ENCODE results near the gene MAP1LC3B. TPM values are rescaled to one million over a fixed set of nuclear protein-coding genes. Genes with fewer than 3 reads are reported as not detected.

The MAP1LC3B gene
- 13.8 and 21.2 TPM in 2 replicates for total RNA-seq (2014; rRNA removed; shearing (Covaris generic))

DNA sequence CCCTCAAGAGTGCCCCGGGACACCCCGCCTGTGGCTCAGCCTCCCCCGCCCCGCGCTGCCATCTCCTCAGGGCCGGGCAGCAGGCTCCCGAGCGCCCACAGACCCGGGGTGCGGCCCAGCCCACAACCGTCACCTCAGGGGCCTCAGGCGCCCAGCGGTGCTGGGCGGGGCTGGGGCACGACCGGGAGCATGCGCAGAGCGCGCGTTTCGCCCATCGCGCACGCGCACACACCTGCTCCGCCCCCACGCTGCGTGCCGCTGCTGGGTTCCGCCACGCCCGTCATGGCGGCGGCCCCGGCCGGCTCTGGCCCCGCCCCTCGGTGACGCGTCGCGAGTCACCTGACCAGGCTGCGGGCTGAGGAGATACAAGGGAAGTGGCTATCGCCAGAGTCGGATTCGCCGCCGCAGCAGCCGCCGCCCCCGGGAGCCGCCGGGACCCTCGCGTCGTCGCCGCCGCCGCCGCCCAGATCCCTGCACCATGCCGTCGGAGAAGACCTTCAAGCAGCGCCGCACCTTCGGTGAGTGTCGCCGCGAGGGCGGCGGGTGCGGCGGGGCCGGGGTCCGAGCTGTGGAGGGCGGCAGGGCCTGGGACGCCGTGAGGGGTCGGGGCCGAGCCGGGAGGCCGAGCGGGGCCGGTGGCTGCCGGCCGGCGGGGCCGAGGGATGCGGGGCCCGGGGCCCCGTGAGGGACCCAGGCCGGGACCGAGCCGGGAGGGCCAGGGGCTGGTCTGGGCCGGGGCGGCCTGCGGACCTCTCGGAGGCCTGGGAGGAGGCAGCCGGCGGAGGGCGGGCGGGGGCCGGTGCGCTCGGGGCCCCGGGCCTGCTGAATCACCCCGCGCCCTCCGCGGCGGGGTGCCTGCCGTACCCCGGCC lies at the start of gene MAP1LC3B:
TSS of gene MAP1LC3B (plus strand) at position 387 of the 871 bp plus-strand sequence. CDS start at position 479, 92 bp downstream.

DNA sequence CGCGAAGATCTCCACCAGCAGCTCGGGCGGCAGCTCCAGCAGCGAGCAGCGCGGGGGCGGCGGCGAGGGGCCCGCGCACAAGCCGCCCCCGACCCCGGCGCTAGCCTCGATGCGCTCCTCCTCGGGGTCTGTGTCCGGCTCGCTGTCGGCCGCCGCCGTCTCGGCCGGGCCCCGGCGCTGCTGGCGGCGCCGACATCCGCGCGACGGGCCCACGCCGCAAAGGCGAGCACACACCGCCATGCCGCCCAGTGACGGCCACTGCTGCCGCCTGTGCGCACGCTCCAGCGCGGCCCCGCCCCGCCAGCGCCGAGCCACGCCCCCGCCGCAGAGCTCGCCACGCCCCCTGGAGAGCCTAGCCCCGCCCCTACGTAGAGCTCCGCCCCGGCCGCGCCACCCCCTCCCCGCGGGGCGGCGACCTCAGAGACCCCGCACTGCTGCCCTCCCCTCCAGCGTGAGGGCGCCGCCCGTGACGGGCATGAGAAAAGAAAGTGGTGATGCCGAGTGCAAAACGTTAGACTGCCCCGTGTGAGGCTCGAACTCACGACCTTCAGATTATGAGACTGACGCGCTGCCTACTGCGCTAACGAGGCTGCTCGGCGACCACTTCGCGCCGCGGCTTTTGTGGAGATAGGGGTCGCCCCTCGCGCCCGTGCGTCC lies 8.5 kb upstream of the MAP1LC3B start, which contains the start of gene FBXO31:
TSS of gene FBXO31 (minus strand) at position 272 of the 657 bp plus-strand sequence. CDS start at position 240, 32 bp downstream.

Other genes with a start within 250 kb of the MAP1LC3B start
- gene C16orf95, start 74.9 kb upstream of the MAP1LC3B start, total RNA-seq (2014; rRNA removed; shearing (Covaris generic)): 1.9 and 3.6 TPM in 2 replicates
- gene FBXO31, start 8.6 kb upstream of the MAP1LC3B start, total RNA-seq (2014; rRNA removed; shearing (Covaris generic)): 24.6 and 34.1 TPM in 2 replicates
- gene ZCCHC14, start 100.7 kb downstream of the MAP1LC3B start, total RNA-seq (2014; rRNA removed; shearing (Covaris generic)): 3.2 and 3.4 TPM in 2 replicates
- 0.05 TPM in 1 of 2 replicates, not detected in the other for gene JPH3, start 210.2 kb downstream of the MAP1LC3B start, total RNA-seq (2014; rRNA removed; shearing (Covaris generic))